Astrocyte of the spinal cord (primary cell): ENCODE measurements around the gene SYT12.

ENCODE experiments used
- DNase-seq: peaks from one replicate; pipeline ENCODE4 v3.0.0; 2011; ENCODE audit warnings: low read depth, low spot score
- H3K4me3 ChIP-seq: 2 replicates; pipeline ENCODE4 v1.5.1; 2011; ENCODE audit warnings: low read depth, mild to moderate bottlenecking, low read length, moderate library complexity
- CTCF ChIP-seq: IDR thresholded peaks from 2 replicates; pipeline ENCODE4 v1.5.1; 2012; ENCODE audit warnings: low read depth, mild to moderate bottlenecking, low read length, inconsistent platforms
- in situ Hi-C: cut with HindIII; loops from 2 replicates; pipeline ENCODE4 v1.10.0; 2017; ENCODE audit warnings: low sequenced_read_pairs

SYT12 gene, protein sequence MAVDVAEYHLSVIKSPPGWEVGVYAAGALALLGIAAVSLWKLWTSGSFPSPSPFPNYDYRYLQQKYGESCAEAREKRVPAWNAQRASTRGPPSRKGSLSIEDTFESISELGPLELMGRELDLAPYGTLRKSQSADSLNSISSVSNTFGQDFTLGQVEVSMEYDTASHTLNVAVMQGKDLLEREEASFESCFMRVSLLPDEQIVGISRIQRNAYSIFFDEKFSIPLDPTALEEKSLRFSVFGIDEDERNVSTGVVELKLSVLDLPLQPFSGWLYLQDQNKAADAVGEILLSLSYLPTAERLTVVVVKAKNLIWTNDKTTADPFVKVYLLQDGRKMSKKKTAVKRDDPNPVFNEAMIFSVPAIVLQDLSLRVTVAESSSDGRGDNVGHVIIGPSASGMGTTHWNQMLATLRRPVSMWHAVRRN

DNA sequence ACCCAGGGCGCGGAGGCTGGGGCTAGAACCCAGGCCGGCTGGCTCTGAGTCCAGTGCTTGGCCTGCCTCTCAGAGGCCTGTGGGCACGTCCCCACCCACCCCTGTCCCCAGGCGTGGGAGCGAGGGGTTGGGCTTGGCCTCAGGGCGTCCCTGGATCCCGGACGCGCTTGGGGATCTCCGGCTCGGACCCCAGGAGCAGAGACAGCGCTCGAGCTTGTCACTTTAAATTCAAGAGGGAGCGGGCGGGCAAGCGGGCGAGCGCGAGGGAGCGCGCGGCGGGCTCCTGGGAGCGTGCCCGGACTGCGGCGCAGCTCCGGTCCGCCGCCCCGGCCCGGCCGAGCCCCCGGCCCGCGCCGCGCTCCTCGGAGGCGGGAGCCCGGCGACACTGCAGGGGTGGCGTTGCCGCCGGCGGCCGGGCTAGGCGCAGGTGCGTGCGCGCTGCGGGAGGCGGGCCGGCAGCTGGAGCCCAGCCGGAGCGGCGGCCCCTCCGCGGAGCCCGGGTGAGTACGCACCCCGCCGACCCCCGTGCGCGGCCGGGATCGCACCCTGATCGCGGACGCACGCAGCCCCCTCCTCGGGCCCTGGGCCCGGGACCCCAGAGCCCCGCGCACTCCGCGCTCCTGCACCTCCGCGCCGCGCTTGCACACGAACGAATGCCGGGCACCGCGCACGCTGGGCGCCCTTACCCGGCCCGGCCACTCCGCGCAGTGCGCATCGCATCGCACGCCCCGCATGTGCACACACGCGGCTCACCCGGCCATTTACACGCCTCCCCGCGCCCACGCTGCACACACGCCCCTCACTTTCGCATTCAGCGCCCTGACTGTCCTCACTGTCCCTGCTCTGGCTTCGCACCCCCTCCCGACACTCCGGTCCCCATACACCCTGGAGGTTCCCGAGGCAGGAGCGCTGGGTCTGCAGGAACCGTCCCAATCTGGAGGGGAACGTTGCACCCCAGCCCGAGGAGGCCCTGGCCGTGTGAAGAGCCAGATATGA is at the start of gene SYT12:
Gene SYT12 (plus strand): TSS at position 174 of the 996 bp plus-strand sequence. CDS start 7,011 bp downstream, outside the sequence.
- no peak for TF ChIP-seq CTCF
- no peak for DNase-seq
- in situ Hi-C loops = no loop called here
- peak within 1 kb of the TSS; percentile 26 for H3K4me3 ChIP-seq

GRCh38 chr11:66973956-66974580 is 48.9 kb upstream of the SYT12 start:
- no peak overlapping the region for H3K4me3 ChIP-seq
- DNase-seq = no peak
- TF ChIP-seq CTCF = no peak
- in situ Hi-C loops = no loop called here

GRCh38 chr11:66974724-66975404 is 48.1 kb upstream of the SYT12 start, which contains the start of gene C11orf86:
Gene C11orf86 (plus strand): TSS chr11:66975304. CDS start chr11:66975363, 59 bp downstream.
- no peak for TF ChIP-seq CTCF
- in situ Hi-C loops = no loop called here
- no peak within 1 kb of the TSS for H3K4me3 ChIP-seq
- no peak for DNase-seq

- no peak for TF ChIP-seq CTCF
- in situ Hi-C loops = no loop called here
- no peak for DNase-seq
Measured at GRCh38 chr11:66975405-66976027, 47.4 kb upstream of the SYT12 start.

DNA sequence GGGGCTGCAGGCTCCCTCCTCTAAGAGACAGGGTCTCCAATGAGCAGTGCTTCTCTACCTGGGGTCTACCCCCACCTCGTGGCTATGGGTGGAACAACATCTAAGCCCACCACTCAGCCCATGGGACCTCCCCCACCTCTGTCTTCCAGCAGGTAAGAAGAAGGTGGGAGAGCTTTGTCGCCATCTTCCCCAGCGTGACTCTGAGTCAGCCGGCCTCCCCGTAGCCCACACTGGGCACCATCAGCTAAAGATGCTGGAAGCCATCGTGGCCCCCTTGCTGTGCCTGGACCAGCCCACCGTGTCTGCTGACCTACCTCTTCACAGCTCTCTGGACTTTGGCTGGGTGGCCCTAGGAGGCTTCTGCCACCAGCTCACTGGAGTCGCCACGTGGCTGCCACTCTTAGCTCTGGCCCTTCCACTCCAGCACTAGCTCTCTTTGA is 46.9 kb upstream of the SYT12 start:
- TF ChIP-seq CTCF = peak; percentile 87
- no peak for DNase-seq
- no peak overlapping the region for H3K4me3 ChIP-seq
- in situ Hi-C loops = no loop called here

More at GRCh38 chr11:66975405-66976027, 47.4 kb upstream of the SYT12 start:
- H3K4me3 ChIP-seq = no peak overlapping the region
